ENCODE measurements around the gene MAB21L3.

Gene MAB21L3

GRCh38 chr1:116129537-116129936 lies 18.3 kb downstream of the MAB21L3 start:
- H3K4me3 ChIP-seq (ENCODE audit: control insufficient read depth, low read depth, low read length), result no peak overlapping the region
- no peak for DNase-seq (ENCODE audit: low read depth)
- no peak for TF ChIP-seq CTCF (conservative IDR thresholded peaks at IDR 0.05; ENCODE audit: control insufficient read depth, insufficient read depth, low read depth, low read length)

- no peak overlapping the region for H3K4me3 ChIP-seq (ENCODE audit: control insufficient read depth, low read depth, low read length)
- TF ChIP-seq CTCF (conservative IDR thresholded peaks at IDR 0.05; ENCODE audit: control insufficient read depth, insufficient read depth, low read depth, low read length), result no peak
- no peak for DNase-seq (ENCODE audit: low read depth)
Observed at GRCh38 chr1:116130356-116130755, 19.2 kb downstream of the MAB21L3 start.

GRCh38 chr1:116131170-116131569 lies 20.0 kb downstream of the MAB21L3 start:
- TF ChIP-seq CTCF (conservative IDR thresholded peaks at IDR 0.05; ENCODE audit: control insufficient read depth, insufficient read depth, low read depth, low read length), result no peak
- no peak overlapping the region for H3K4me3 ChIP-seq (ENCODE audit: control insufficient read depth, low read depth, low read length)
- DNase-seq (ENCODE audit: low read depth), result no peak

GRCh38 chr1:116131866-116132605 lies 20.8 kb downstream of the MAB21L3 start:
- DNase-seq (ENCODE audit: low read depth), result no peak
- TF ChIP-seq CTCF (conservative IDR thresholded peaks at IDR 0.05; ENCODE audit: control insufficient read depth, insufficient read depth, low read depth, low read length), result no peak
- H3K4me3 ChIP-seq (ENCODE audit: control insufficient read depth, low read depth, low read length), result no peak overlapping the region

GRCh38 chr1:116133696-116134475 lies 22.7 kb downstream of the MAB21L3 start:
- H3K4me3 ChIP-seq (ENCODE audit: control insufficient read depth, low read depth, low read length), result no peak overlapping the region
- peak; percentile 27 for DNase-seq (ENCODE audit: low read depth)
- TF ChIP-seq CTCF (conservative IDR thresholded peaks at IDR 0.05; ENCODE audit: control insufficient read depth, insufficient read depth, low read depth, low read length), result peak; percentile 40

- DNase-seq (ENCODE audit: low read depth), result no peak
- no peak for TF ChIP-seq CTCF (conservative IDR thresholded peaks at IDR 0.05; ENCODE audit: control insufficient read depth, insufficient read depth, low read depth, low read length)
- no peak overlapping the region for H3K4me3 ChIP-seq (ENCODE audit: control insufficient read depth, low read depth, low read length)
Observed at GRCh38 chr1:116134476-116134773, 23.2 kb downstream of the MAB21L3 start.
